SIG-M5 treated with dmso at 0.1 percent for 504 hours (cell line): ENCODE data around the gene KCNS1.
A peak's percentile ranks its signal among the peaks of the same experiment; 100 is the strongest.
"Not testable (repeated sequence)": the region's sequence is repeated elsewhere in the genome, so short reads cannot be mapped to it uniquely, and the experiment has no call there.

Experiments used
- DNase-seq: peaks from one replicate; lab custom pipeline; 2025; ENCODE audit not compliant: unreplicated experiment; lab: John Stamatoyannopoulos, UW

The KCNS1 gene

GRCh38 chr20:45100563-45101245 is at the start of gene KCNS1:
TSS of gene KCNS1 (minus strand) at chr20:45101127. CDS start at chr20:45099236, 1,891 bp downstream.
- no peak for DNase-seq

- DNase-seq, result no peak
Observed at GRCh38 chr20:45149062-45149461, 48.1 kb upstream of the KCNS1 start.

GRCh38 chr20:45140836-45141235 is 39.9 kb upstream of the KCNS1 start:
- no peak for DNase-seq

- not testable (repeated sequence) for DNase-seq
Observed at GRCh38 chr20:45139733-45140375, 38.9 kb upstream of the KCNS1 start.

- peak; percentile 32 for DNase-seq
Observed at GRCh38 chr20:45138561-45139300, 37.8 kb upstream of the KCNS1 start.

- no peak for DNase-seq
Observed at GRCh38 chr20:45136911-45137310, 36.0 kb upstream of the KCNS1 start.

- no peak for DNase-seq
Observed at GRCh38 chr20:45128099-45128498, 27.2 kb upstream of the KCNS1 start.

GRCh38 chr20:45124365-45124764 is 23.4 kb upstream of the KCNS1 start, which contains the start of gene WFDC12:
TSS of gene WFDC12 (minus strand) at chr20:45124465. CDS start at chr20:45124447, 18 bp downstream.
- DNase-seq, result no peak

GRCh38 chr20:45121388-45121787 is 20.5 kb upstream of the KCNS1 start:
- no peak for DNase-seq

GRCh38 chr20:45119556-45120266 is 18.8 kb upstream of the KCNS1 start:
- no peak for DNase-seq

GRCh38 chr20:45118028-45118427 is 17.1 kb upstream of the KCNS1 start:
- no peak for DNase-seq

- no peak for DNase-seq
Observed at GRCh38 chr20:45117581-45117980, 16.7 kb upstream of the KCNS1 start.

GRCh38 chr20:45115829-45116228 is 14.9 kb upstream of the KCNS1 start:
- DNase-seq, result no peak

- no peak for DNase-seq
Observed at GRCh38 chr20:45115386-45115774, 14.5 kb upstream of the KCNS1 start.

GRCh38 chr20:45114465-45115385 is 13.8 kb upstream of the KCNS1 start, which contains the start of gene WFDC5:
TSS of gene WFDC5 (minus strand) at chr20:45115174. CDS start at chr20:45115083, 91 bp downstream.
- no peak for DNase-seq

- no peak for DNase-seq
Observed at GRCh38 chr20:45113865-45114264, 12.9 kb upstream of the KCNS1 start.

GRCh38 chr20:45112754-45113153 is 11.8 kb upstream of the KCNS1 start:
- no peak for DNase-seq

- peak; percentile 22 for DNase-seq
Observed at GRCh38 chr20:45111799-45112471, 11.0 kb upstream of the KCNS1 start.

- DNase-seq, result no peak
Observed at GRCh38 chr20:45111285-45111684, 10.4 kb upstream of the KCNS1 start.

- no peak for DNase-seq
Observed at GRCh38 chr20:45110301-45110700, 9.4 kb upstream of the KCNS1 start.
